Measurements from ENCODE around the gene ADH6.
A peak's percentile ranks its signal among the peaks of the same experiment; 100 is the strongest.
"Not testable (repeated sequence)": the region's sequence is repeated elsewhere in the genome, so short reads cannot be mapped to it uniquely, and the experiment has no call there.

The ADH6 gene

GRCh38 chr4:99219072-99219471, at the start of gene ADH6:
ADH6 (minus strand) TSS chr4:99219246; CDS start chr4:99219152, 94 bp downstream.
- no peak within 1 kb of the TSS for H3K4me3 Mint-ChIP-seq

DNA sequence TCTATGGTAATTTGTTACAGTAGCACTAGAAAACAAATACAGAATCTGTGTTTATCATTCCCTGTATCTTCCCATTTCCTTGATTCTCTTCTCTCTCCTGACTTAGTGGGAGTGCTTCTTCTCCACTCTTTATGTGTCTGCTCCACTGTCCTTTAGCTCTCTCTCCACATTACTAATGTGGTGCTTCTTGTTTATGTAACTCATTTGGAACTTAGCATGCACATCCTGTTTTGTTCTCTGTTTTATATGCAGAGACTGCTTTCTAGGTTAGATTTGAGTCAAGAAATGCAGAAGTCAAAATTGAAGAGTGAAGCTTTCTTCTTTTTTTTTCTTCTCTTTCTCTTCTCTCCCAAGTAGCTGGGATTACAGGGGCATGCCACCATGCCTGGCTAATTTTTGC, 45.9 kb upstream of the ADH6 start:
- Mint-ChIP-seq H3K4me3 (no peak overlapping the region), H3K4me1 (no peaks in the 10 kb centered on the region), H3K27me3 (ENCODE audit: low read depth, poor library complexity) (no peaks in the 10 kb centered on the region), H3K36me3 (ENCODE audit: low read depth) (no peaks in the 10 kb centered on the region), H3K27ac (no peak overlapping the region), H3K9me3 (peaks cover 23% of the 10 kb centered on the region)
- TF ChIP-seq CTCF (IDR thresholded peaks at IDR 0.05) = no peak
- no peak for DNase-seq

More at GRCh38 chr4:99219072-99219471, at the start of gene ADH6:
- Mint-ChIP-seq H3K4me1 (no peaks in the 10 kb centered on the region), H3K27me3 (ENCODE audit: low read depth, poor library complexity) (peaks cover 3% of the 10 kb centered on the region), H3K27ac (peak within 1 kb of the TSS; percentile 4), H3K9me3 (peaks cover 5% of the 10 kb centered on the region), H3K36me3 (ENCODE audit: low read depth) (no peaks in the 10 kb centered on the region)
- no peak for DNase-seq
- no peak for TF ChIP-seq CTCF (IDR thresholded peaks at IDR 0.05)

DNA sequence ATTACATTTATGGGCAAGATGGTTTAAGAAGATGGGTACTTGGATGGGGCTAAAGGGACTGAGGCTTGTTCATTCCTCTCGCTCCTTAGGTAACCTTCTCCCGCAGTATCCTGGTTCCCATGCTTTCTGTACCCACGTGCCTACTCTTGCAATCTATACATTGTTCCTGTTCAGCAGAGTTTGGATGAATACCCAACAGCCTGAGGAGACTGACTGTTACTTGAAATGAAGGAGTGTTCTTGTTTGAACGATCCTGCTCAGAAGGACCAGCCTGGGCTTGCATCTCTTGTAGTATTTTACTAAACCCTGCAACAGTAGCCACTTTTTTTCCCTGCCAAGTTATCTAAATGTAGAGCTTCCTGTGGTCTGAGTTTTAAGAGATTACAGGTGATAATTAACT, 33.7 kb upstream of the ADH6 start:
- Mint-ChIP-seq H3K4me1 (no peaks in the 10 kb centered on the region), H3K36me3 (ENCODE audit: low read depth) (no peaks in the 10 kb centered on the region), H3K4me3 (no peak overlapping the region), H3K27ac (no peak overlapping the region), H3K27me3 (ENCODE audit: low read depth, poor library complexity) (peaks cover 2% of the 10 kb centered on the region), H3K9me3 (peaks cover 16% of the 10 kb centered on the region)
- DNase-seq = no peak
- no peak for TF ChIP-seq CTCF (IDR thresholded peaks at IDR 0.05)

GRCh38 chr4:99248714-99249113, 29.7 kb upstream of the ADH6 start:
- TF ChIP-seq CTCF (IDR thresholded peaks at IDR 0.05) = no peak

GRCh38 chr4:99235955-99236354, 16.9 kb upstream of the ADH6 start:
- Mint-ChIP-seq H3K36me3 (ENCODE audit: low read depth) (no peaks in the 10 kb centered on the region), H3K4me1 (no peaks in the 10 kb centered on the region), H3K4me3 (no peak overlapping the region), H3K27ac (no peak overlapping the region), H3K9me3 (peaks cover 15% of the 10 kb centered on the region), H3K27me3 (ENCODE audit: low read depth, poor library complexity) (no peaks in the 10 kb centered on the region)
- no peak for TF ChIP-seq CTCF (IDR thresholded peaks at IDR 0.05)
- no peak for DNase-seq

More at GRCh38 chr4:99248714-99249113, 29.7 kb upstream of the ADH6 start:
- Mint-ChIP-seq H3K9me3 (peaks cover 42% of the 10 kb centered on the region), H3K4me1 (no peaks in the 10 kb centered on the region), H3K36me3 (ENCODE audit: low read depth) (peaks cover 18% of the 10 kb centered on the region), H3K4me3 (no peak overlapping the region), H3K27me3 (ENCODE audit: low read depth, poor library complexity) (peaks cover 5% of the 10 kb centered on the region), H3K27ac (peak overlapping the region; percentile 49)
- DNase-seq = no peak

DNA sequence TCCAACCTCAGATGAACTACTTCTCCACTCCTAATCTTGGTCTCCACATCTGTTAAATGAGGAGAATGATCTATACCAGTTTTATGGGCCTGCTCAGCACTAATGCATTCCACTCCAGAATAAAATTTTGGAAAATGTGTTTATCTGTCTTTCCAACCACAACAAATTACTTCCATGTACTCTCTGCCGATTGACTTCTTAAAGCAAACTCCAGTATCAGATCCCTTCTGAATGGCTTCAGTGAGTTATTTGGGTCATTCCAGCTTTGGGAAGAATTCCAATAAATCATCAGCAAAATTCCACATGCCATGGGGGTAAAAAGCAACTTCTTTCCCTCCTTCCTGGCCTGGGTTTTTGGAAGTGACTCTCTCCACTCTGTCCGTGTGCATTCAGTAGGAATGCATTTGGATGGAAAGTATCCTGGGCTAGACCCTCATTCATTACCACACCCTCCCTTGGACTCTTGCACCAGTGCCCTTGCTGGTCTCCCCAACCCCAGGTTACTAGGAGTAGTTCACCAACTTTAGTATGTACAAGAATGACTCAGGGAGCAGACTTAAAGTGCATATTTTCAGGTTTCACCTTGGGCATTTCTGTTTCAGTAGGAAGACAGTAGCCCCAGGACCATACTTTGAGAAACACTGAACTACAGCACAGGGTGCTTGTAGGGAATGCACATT, 15.4 kb upstream of the ADH6 start:
- Mint-ChIP-seq H3K27ac (no peak overlapping the region), H3K4me3 (no peak overlapping the region), H3K4me1 (no peaks in the 10 kb centered on the region), H3K36me3 (ENCODE audit: low read depth) (no peaks in the 10 kb centered on the region), H3K9me3 (peaks cover 11% of the 10 kb centered on the region), H3K27me3 (ENCODE audit: low read depth, poor library complexity) (no peaks in the 10 kb centered on the region)
- TF ChIP-seq CTCF (IDR thresholded peaks at IDR 0.05) = no peak
- no peak for DNase-seq

GRCh38 chr4:99233397-99233796, 14.4 kb upstream of the ADH6 start:
- not testable (repeated sequence) for H3K27ac Mint-ChIP-seq; H3K36me3 Mint-ChIP-seq (ENCODE audit: low read depth); H3K4me1 Mint-ChIP-seq; H3K4me3 Mint-ChIP-seq; H3K27me3 Mint-ChIP-seq (ENCODE audit: low read depth, poor library complexity); DNase-seq
- H3K9me3 Mint-ChIP-seq = peaks cover 16% of the 10 kb centered on the region

DNA sequence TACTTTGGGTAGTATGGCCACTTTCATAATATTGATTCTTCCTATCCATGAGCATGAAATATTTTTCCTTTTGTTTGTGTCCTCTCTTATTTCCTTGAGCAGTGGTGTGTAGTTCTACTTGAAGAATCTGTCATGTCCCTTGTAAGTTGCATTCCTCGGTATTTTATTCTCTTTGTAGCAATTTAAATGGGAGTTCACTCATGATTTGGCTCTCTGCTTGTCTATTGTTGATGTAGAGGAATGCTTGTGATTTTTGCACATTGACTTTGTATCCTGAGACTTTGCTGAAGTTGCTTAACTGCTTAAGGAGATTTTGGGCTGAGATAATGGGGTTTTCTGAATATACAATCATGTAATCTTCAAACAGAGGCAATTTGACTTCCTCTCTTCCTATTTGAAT, 9.7 kb upstream of the ADH6 start:
- not testable (repeated sequence) for DNase-seq; H3K27me3 Mint-ChIP-seq (ENCODE audit: low read depth, poor library complexity); H3K27ac Mint-ChIP-seq; H3K4me3 Mint-ChIP-seq; H3K36me3 Mint-ChIP-seq (ENCODE audit: low read depth); H3K4me1 Mint-ChIP-seq
- H3K9me3 Mint-ChIP-seq = peaks cover 17% of the 10 kb centered on the region

GRCh38 chr4:99227646-99228045, 8.6 kb upstream of the ADH6 start:
- not testable (repeated sequence) for DNase-seq; H3K27ac Mint-ChIP-seq; H3K4me3 Mint-ChIP-seq; H3K27me3 Mint-ChIP-seq (ENCODE audit: low read depth, poor library complexity); H3K4me1 Mint-ChIP-seq; H3K36me3 Mint-ChIP-seq (ENCODE audit: low read depth)
- peaks cover 17% of the 10 kb centered on the region for H3K9me3 Mint-ChIP-seq

All from nephron progenitor cell (in vitro differentiated cells).